ENCODE results near the gene TPM1.

DNA sequence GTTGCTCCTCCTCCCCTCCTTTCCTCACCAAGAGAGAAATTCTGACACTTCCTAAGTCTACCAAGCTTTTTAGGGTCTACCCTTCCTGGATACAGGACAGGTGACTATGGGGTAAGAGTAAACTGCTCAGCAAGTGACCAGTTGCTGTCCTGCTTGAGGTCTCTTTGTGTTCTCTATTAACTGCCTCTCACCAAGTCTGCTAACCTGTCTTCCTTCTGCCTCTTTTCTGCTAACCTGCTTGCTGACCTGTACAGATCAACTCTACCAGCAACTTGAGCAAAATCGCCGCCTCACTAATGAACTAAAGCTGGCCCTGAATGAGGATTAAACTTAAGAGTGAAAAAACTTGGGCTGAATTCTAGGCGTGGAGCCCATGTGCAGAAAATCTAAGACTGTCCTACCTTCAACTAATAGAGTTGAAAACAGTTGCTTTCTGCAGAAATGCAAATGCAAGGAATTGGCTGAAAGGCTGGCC, 27.1 kb downstream of the TPM1 start:
- TF ChIP-seq, protein P1, sequence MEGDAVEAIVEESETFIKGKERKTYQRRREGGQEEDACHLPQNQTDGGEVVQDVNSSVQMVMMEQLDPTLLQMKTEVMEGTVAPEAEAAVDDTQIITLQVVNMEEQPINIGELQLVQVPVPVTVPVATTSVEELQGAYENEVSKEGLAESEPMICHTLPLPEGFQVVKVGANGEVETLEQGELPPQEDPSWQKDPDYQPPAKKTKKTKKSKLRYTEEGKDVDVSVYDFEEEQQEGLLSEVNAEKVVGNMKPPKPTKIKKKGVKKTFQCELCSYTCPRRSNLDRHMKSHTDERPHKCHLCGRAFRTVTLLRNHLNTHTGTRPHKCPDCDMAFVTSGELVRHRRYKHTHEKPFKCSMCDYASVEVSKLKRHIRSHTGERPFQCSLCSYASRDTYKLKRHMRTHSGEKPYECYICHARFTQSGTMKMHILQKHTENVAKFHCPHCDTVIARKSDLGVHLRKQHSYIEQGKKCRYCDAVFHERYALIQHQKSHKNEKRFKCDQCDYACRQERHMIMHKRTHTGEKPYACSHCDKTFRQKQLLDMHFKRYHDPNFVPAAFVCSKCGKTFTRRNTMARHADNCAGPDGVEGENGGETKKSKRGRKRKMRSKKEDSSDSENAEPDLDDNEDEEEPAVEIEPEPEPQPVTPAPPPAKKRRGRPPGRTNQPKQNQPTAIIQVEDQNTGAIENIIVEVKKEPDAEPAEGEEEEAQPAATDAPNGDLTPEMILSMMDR (IDR thresholded peaks at IDR 0.05; ENCODE audit: insufficient read depth, low read length, poor library complexity, severe bottlenecking), result no peak
- TF ChIP-seq EZH2phosphoT487 (conservative IDR thresholded peaks at IDR 0.05; ENCODE audit: low read length), result no peak

Measured in SU-DHL-6 (cell line).